Right renal cortex interstitium (tissue), 3 donors: ENCODE data around the gene CERS5. TPM values are rescaled to one million over a fixed set of nuclear protein-coding genes. Genes with fewer than 3 reads are reported as not detected.
A peak's percentile ranks its signal among the peaks of the same experiment; 100 is the strongest.
"Not testable (repeated sequence)": the region's sequence is repeated elsewhere in the genome, so short reads cannot be mapped to it uniquely, and the experiment has no call there.

ENCODE experiments used
- DNase-seq, 3 donors: peaks; one replicate each; pipeline ENCODE4 v3.0.0-alpha.2; 2013; ENCODE audit warnings: low read depth in 3 of 3, low spot score in 2 of 3
- polyA plus RNA-seq, 3 donors: library from polyadenylated mRNA; unstranded; fragments of 120-200 nt; gene quantifications; one replicate each; pipeline ENCODE4 v1.2.1, GENCODE V29; 2013; ENCODE audit not compliant: insufficient read length in 3 of 3

CERS5 gene
- polyA plus RNA-seq, 3 donors, result 84.5 to 87.9 (median 86.1) TPM

DNA sequence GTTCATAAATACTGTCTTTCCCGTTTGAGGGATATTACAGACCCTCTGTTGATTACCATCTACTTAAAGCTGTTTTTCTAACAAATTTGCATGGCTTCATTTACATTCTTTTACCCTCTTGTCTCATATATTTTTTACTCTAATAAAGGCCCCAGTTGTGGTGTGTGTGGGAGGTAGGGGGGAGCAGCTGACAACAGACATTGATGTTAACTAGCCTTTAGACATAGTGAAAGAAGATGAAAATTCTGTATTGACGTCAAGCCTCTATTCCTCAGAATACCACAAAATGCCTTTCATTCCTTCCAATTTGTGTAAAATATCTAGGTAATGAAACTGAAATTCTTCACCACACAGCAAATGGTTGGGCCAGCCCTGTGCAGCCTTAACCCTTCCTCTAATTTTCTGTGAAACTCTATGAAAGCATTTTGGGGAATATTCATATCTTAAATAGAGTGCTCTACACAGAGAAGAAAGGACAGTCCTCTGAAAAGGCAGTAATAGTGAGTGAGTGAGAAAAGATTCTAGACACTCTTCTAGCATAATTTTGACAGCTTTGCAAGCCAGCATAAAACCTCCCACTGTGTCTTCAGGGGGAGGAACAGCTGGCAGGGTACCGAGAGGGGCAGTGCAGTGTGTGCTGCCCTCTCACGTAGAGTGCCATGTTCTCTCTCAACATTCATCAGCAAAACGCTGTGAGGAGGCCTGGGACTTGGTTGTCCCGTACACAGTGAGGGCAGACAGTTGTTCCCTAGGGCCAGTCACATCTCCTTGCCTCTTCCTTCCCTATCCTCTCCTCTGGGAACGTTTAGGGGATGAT lies 20.1 kb upstream of the CERS5 start:
- DNase-seq, result no peak

DNA sequence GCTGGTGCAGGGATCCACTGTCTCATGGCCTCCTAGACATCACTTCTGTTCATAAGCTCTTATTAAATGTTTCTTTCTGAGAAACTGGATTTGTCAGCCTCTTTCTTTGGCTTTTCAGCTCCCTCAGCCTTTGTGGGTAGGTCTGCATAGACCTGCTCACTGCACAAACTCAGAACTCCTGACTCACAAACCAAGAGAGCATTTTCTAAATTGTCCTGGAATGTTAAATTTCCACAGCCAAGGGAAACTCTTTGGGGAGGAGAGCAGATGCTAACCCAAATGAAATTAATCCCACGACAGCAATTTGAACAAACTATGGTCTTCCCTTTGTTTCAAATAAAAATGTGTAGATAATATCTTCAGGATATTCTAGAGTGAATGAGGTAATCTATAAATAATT lies 19.5 kb upstream of the CERS5 start:
- DNase-seq, result no peak

DNA sequence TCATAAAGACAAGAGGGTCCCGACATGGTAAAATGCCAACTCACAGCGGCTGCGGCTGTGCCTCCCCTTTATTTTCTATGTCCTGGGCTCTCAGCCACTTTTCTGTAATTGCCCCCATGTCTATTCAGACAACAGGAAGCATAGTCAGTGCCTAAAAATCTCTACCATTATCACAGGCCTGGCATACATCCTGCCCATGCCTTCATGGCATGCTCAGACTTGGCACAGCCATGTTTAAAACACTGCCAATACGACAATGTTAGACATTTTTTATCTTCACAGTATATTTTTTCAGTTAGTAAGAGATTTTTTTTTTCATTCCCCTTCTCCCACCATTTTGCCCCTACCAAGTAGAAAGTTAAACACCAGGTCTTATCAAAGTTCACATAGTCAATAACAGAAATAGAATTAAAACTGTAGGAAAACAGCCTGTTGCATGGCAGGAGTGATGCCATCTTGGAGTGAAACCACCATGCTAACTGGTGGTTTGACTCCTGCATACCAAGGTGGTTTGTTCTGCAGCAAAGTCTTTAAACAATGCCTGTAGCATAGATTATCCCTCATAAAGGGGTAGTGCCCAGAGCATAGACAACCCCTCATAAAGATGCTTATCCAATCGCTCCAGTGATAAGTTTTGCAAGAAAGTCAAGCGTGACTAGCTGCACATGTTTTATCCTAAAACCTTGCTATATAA lies 18.9 kb upstream of the CERS5 start:
- no peak for DNase-seq

DNA sequence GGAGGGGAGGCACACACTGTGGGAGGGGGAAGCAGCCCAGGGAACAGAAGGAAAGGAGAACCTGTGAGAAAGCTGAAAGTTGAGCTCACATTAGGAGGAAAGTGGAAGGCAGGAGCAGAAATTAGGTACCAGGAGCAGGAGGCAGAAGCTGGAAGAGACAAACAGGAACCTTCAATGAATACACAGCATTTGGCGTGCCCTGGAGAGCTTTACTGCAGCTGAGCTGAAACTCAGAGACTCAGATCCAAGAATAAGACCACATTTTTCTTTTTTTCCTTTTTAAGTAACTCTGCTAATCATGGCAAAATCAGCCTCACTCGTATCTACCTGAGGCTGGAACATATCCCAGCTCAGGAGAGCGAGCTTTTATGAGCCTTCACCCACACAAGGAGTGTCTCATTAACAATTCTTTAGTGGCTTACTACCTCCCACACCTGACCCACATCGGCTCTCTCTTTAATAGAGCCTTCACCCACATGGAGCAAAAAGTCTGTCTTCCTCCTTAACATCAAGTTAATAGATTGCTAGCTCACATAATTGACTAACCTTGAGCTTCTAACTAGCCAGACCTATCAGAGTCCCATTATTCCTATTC lies 18.2 kb upstream of the CERS5 start:
- no peak for DNase-seq

DNA sequence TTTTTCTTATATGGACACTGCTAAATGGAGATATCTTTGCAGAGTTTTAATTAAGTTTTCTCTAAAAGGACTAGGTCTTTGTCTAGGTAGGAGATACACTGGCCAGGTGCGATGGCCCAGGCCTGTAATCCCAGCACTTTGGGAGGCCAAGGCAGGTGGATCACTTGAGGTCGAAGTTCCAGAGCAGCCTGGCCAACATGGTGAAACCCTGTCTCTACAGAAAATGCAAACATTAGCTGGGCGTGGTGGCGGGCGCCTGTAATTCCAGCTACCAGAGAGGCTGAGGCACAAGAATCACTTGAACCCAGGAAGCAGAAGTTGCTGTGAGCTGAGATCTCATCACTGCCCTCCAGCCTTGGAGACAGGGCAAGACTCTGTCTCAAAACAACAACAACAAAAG lies 17.1 kb upstream of the CERS5 start:
- DNase-seq, result no peak

DNA sequence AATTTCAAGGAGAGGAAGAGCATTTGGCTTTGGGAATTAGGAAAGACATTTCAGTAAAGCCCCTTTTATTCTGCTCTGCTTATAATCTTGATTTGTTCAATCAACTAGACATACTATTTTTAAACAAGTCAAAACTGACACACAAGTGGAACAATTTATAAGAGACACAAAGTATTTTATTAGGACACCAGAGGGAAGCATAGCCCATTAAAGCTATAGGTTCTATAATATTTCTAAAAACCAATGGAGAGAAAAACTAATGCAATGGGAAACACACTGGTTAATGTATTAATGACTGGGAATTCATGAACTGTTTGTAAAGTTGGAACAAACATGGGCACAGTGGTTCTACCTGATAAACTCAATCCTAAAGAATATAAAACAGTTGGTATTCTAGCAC lies 15.3 kb upstream of the CERS5 start:
- no peak for DNase-seq

DNA sequence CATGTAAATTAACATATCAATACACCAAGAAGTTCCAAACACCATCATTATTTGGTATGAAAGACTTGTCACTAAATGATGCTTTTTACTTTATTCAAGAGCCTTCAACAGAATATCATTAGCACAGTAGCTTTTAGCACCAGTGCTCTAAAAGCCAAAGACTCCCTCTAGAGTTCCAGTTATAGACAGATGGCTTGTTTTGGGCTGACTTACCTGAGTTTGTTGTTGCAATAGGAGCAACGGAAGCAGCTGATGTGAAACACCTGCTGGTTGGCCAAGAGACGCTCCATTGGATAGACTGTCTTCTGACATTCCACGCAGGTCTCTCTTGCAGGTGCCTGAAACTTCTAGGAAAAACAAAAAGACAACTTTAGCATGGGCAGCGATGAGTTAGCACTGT lies 14.5 kb upstream of the CERS5 start:
- no peak for DNase-seq

DNA sequence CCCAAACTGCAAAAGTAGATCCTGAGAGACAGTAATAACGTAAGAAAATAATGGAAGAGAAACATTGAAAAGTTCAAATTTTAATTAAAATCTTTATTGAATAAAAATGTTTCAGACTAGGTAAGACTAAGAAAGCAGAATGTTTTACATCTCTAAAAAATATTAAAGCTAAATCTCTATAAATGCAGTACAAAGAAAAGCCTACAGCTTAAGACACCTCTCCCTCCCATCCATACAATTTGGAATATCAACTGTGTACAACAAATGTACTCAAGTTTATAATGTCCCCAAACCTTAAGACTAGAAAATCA lies 8.5 kb upstream of the CERS5 start:
- DNase-seq, result no peak

DNA sequence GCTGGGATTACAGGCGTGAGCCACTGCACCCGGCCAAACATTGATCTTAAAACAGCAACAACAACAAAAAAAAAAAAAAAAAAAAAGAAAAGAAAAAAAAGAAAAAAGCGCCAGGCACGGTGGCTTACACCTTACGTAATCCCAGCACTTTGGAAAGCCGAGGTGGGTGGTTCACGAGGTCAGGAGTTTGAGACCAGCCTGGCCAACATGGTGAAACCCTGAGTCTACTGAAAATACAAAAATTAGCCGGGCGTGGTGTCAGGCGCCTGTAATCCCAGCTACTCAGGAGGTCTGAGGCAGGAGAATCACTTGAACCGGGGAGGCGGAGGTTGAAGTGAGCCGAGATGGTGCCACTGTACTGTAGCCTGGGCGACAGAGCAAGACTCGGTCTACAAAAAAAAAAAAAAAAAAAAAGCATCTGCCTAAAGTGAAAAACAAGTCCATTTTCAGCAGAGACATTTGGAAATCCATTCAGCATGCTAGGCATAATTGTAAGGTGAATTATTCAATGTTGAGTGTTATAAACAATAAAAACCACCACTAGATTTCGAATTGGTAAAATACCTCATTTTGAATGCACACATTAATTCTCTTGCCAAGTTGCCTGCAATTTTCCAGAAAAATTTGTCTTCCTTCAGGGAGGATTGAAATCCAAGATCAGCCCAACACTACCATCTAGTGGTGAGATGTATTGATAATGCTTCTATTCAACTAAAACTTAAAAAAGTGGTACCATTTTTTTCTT lies 8.0 kb upstream of the CERS5 start:
- DNase-seq, result peak; percentile 67 to 74 (median 71)

DNA sequence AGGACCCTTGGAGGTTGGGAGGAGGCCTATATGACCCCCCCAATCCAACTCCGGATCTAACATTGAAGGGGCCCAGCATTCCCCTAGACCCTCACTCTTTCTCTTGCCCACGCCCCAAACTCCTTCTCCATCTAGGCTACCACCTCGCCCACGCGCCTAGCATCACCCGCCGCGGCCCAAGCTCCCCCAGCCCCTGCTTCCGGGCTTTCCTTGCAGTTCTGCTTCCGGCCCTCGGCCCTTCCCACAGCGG lies 445 bp downstream of the CERS5 start:
- DNase-seq, result peak in 1 of 3 donors; percentile 19

DNA sequence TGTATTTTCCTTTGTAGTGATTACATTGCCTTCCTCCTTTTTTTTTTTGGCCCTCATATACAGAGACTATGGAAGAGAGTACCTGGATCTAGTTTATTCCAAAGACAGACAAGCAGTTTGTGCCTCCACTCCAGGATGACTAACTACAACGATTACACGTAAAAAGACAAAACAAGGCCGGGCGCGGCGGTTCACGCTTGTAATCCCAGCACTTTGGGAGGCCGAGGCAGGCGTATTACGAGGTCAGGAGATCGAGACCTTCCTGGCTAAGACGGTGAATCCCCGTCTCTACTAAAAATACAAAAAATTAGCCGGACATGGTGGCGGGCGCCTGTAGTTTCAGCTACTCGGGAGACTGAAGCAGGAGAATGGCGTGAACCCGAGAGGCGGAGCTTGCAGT lies 2.2 kb downstream of the CERS5 start:
- DNase-seq, result no peak

DNA sequence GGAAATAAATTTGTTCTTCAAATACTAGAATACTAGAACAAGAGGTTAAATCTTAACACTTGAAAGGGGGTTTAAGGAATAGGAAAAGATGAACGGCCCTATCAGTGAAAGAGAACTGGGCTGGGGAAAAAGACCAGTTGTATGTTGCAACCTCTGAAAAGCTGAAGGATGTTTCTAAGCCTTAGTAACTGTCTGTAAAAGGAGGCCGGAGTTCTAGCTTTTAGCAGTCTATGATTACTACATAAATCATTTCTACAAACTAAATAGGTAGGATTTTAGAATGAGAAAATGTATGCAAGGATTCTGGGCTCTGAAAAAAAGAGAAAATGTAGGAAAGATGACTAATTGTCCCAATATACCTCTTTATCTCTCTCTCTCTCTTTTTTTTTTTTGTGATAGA lies 4.9 kb downstream of the CERS5 start:
- DNase-seq, result no peak

DNA sequence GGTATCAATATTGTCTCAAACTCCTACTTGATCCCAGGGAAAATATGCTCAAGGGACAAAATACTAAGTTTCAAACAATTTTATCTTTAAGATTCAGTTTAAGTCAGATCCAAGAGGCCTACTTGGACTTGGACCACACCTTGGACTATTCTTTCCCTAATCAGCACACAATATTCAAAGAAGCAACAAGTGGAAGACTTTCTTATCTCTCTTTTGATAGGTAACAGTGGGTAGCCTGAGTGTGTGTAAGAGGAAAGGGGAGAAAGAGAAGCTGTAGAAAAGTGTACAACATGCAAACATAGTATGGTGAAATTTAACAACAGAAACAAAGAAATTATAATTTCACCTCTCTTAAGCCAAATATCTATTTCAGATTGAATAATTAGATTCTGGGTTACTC lies 6.5 kb downstream of the CERS5 start:
- no peak for DNase-seq

DNA sequence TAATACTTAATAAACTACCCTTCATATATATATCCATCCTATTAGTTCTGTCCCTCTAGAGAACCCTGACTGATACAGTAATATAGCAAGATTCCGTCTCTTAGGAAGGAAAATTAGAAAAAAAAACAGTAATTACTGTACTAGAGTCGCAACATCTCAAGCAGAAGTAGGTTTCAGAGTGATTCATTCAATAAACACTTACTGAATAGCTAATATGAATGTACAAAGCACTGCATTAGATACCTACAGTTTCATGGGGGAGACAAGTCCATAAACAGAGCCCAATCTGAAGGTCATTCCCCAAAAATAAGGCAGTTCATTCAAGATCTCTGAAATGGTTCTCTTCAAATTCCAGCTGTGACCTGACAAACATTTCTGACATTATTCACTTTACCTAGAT lies 9.9 kb downstream of the CERS5 start:
- DNase-seq, result no peak

DNA sequence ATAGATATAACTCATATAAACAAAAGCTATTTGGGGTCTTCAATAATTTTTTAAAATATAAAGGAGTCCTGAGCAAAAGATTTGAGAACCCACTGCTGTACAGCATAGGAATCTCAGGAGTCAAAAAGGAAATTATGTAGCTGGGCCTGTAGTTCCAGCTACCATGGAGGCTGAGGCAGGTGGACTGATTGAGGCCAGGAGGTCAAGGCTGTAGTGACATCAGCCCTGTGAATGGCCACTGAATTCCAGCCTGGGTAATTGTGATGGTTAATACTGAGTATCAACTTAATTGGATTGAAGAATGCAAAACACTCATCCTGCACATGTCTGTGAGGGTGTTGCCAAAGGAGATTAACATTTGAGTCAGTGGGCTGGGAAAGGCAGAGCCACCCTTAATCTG lies 10.5 kb downstream of the CERS5 start:
- DNase-seq, result no peak

DNA sequence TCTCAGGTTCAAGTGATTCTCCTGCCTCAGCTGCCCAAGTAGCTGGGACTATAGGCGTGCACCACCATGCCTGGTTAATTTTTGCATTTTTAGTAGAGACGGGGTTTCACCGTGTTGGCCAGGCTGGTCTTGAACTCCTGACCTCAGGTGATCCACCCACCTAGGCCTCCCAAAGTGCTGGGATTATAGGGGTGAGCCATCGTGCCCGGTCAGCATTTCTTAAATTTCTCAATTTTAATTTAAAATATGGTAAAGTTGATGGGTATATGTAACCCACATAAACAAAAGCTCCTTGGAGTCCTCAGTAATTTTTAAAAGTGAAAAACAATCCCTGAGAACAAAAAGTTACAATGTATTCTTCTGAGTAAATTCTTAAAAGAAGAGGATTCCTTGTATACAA lies 12.2 kb downstream of the CERS5 start:
- not testable (repeated sequence) for DNase-seq

DNA sequence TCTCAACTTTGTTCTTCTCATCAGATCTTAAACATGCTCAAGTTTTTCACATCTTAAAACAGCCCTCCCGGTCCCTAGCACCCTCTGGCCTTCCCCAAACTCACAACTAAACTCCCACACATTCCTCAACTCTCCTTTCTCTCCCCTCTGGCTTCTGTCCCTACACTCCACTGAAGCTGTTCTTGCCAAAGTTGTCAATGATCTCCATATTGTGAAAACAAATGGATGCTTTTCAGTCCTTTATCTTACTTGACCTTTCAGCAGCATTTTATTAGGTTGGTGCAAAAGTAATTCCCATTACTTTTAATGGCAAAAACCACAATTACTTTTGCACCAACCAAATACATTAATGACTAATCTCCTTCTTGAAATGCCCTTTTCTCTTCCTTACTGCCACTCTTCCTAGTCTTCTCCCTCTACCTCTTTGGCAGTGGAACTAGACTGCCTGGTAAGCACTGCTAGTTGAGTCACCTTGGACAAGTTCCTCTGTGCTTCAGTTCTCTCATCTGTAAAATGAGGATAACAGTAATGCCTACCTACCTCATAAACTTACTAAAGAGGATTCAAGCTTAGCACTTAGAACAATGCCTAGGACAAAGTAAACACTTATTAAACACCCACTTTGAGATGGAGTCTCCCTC lies 16.0 kb downstream of the CERS5 start:
- no peak for DNase-seq

DNA sequence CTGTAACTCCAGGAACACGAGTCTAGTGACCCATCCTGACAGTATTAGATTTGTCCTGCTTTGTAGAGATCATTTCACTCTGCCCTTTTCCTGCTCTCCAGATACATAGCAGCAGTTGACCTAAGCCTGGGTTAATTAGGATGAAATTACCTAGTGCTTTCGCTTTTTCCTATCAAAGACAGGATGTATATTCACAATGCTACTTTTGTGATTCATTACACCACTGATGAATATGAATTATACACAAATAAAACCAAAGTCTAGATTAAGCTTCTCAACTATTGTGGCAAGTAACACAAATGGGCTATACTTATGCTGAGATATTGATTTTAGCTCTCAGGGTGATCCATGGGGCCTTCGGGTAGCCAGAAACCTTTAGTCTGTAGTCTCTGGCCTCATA lies 17.9 kb downstream of the CERS5 start:
- no peak for DNase-seq

DNA sequence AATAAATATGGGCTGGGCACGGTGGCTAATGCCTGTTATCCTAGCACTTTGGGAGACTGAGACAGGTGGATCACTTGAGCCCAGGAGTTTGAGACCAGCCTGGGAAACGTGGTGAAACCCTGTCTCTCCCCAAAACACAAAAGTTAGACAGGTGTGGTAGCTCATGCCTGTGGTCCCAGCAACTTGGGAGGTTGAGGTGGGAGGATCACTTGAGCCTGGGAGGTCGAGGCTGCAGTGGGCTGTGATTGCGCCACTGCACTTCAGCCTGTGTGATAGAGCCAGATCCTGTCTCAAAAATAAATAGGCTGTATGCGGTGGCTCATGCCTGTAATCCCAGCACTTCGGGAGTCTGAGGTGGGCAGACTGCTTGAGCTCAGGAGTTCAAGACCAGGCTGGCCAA lies 19.2 kb downstream of the CERS5 start:
- not testable (repeated sequence) for DNase-seq

DNA sequence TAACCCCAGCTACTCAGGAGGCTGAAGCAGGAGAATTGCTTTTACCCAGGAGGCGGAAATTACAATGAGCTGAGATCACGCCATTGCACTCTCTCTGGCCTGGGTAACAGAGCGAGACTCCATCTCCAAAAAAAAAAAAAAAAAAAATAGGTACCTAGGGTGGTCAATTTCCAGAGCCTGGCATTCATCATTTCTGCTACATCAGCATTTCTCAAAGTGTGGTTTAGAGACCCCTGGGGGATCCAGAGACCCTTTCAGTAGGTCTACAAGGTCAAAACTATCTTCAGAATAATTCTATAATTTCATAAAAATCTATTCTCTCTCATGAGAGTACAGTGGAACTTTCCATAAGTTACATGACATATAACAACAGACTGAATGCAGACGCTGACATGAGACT lies 19.9 kb downstream of the CERS5 start:
- DNase-seq, result no peak

DNA sequence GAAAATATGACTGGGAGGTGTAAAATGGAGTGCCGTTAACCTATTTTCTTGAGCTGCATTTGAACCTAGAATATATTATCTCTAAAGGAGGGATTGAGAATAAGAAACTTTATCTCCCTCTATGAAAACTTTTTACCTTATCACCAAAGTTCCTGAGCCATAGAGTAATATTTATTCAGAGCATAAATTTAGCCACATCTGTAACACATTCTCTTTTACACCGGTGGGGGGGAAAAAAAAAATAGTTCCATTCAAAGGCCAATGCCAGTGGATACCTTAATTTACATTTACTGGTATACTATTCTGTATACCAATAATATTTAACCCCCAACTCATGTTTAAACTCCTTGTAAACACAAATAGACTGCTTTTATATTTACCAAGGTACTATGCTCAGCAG lies 21.7 kb downstream of the CERS5 start:
- DNase-seq, result no peak
